C4-2B (cell line): ENCODE data around the gene PHYKPL.

ENCODE experiments used
- H3K27ac ChIP-seq: fragments of 450-650 bp; 2 replicates; pipeline ENCODE4 v1.5.1; 2017
- CTCF ChIP-seq: fragments of 450-650 bp; conservative IDR thresholded peaks from 2 replicates; pipeline ENCODE4 v1.5.1; 2017; ENCODE audit warnings: mild to moderate bottlenecking
- ZFX ChIP-seq: fragments of 450-650 bp; IDR thresholded peaks from 2 replicates; pipeline ENCODE4 v1.6.1; 2017

Gene PHYKPL

GRCh38 chr5:178228609-178229008 lies 4.0 kb downstream of the PHYKPL start:
- TF ChIP-seq ZFX (no peak), CTCF (no peak)

GRCh38 chr5:178227929-178228328 lies 4.7 kb downstream of the PHYKPL start:
- TF ChIP-seq CTCF, result no peak
- TF ChIP-seq ZFX, result no peak
- no peak overlapping the region for H3K27ac ChIP-seq

More at GRCh38 chr5:178228609-178229008, 4.0 kb downstream of the PHYKPL start:
- H3K27ac ChIP-seq, result no peak overlapping the region

- no peak overlapping the region for H3K27ac ChIP-seq
- TF ChIP-seq ZFX (no peak), CTCF (no peak)
These were observed 5.4 kb downstream of the PHYKPL start for GRCh38 chr5:178227138-178227659.

- TF ChIP-seq ZFX (no peak), CTCF (no peak)
- H3K27ac ChIP-seq, result no peak overlapping the region
These were observed 7.4 kb downstream of the PHYKPL start for GRCh38 chr5:178225174-178225573.

GRCh38 chr5:178224403-178224802 lies 8.2 kb downstream of the PHYKPL start:
- no peak overlapping the region for H3K27ac ChIP-seq
- no peak for TF ChIP-seq ZFX
- TF ChIP-seq CTCF, result no peak

GRCh38 chr5:178223828-178224335 lies 8.7 kb downstream of the PHYKPL start:
- no peak for TF ChIP-seq ZFX
- no peak overlapping the region for H3K27ac ChIP-seq

- TF ChIP-seq CTCF, result no peak
- TF ChIP-seq ZFX, result no peak
- no peak overlapping the region for H3K27ac ChIP-seq
These were observed 9.3 kb downstream of the PHYKPL start for GRCh38 chr5:178223196-178223773.

- no peak overlapping the region for H3K27ac ChIP-seq
- TF ChIP-seq ZFX (no peak), CTCF (no peak)
These were observed 10.3 kb downstream of the PHYKPL start for GRCh38 chr5:178222292-178222691.
